HepG2 (cell line): Measurements from ENCODE around the gene ADAMTS2. TPM values are rescaled to one million over a fixed set of nuclear protein-coding genes. Genes with fewer than 3 reads are reported as not detected.

Experiments used
- ATAC-seq: fragments of 200-7000 bp; cut with Tn5 transposase; 3 replicates; pipeline ENCODE4 v1.9.1; 2020; ENCODE audit warnings: mild to moderate bottlenecking, moderate library complexity
- BruUV-seq: library from RNA; stranded (reverse); fragments of 400-500 nt; replicated peaks from 2 replicates; lab custom pipeline; 2021; lab: Mats Ljungman, UMichigan
- CTCF ChIA-PET: fragments of 300-600 bp; formaldehyde crosslinking; extraction: SDS; loops from one replicate; lab custom pipeline; 2021; ENCODE audit warnings: low total read pairs, inconsistent platforms, low intra/inter-chr PET ratio; lab: Yijun Ruan, JAX
- POLR2A ChIA-PET: fragments of 350-600 bp; sonication (Branson Sonifier 250); formaldehyde crosslinking; loops from one replicate; lab custom pipeline; 2020; ENCODE audit warnings: antibody characterized with exemption, inconsistent platforms; lab: Yijun Ruan, JAX
- DNase-seq: peaks from one replicate; pipeline ENCODE4 v3.0.0-alpha.2; 2015; ENCODE audit warnings: low spot score
- FAIRE-seq: peaks from 3 replicates; lab custom pipeline; 2011; peaks lifted over from hg19 to GRCh38; lab: Jason Lieb, UNC
- H2AFZ ChIP-seq: one replicate; pipeline ENCODE4 v1.6.1; 2011; ENCODE audit warnings: low read length, inconsistent platforms
- H3K27ac ChIP-seq: fragments of 300-600 bp; 3 replicates; pipeline ENCODE4 v1.8.0; 2011; ENCODE audit warnings: mixed run types, mild to moderate bottlenecking, mixed read lengths, low read length, inconsistent platforms; ENCODE audit not compliant: insufficient read depth; ENCODE audit errors: extremely low read length
- H3K27me3 ChIP-seq, 2 experiments: fragments of 200-600 bp in 1 of 2; 2 replicates in 1 of 2; 3 replicates in 1 of 2; pipeline versions ENCODE4 v1.6.0 to v1.8.0; 2011; ENCODE audit warnings: low read length in 2 of 2, mild to moderate bottlenecking in 2 of 2, moderate library complexity in 2 of 2, inconsistent platforms in 1 of 2; ENCODE audit not compliant: insufficient read depth in 2 of 2, control insufficient read depth in 1 of 2
- H3K36me3 ChIP-seq, 2 experiments: fragments of 200-600 bp in 1 of 2; replicated peaks in 1 of 2; 2 replicates in 1 of 2; 3 replicates in 1 of 2; pipeline versions ENCODE4 v1.5.1 to v1.8.0; 2011; ENCODE audit warnings: low read length in 2 of 2, inconsistent platforms in 1 of 2; ENCODE audit not compliant: insufficient read depth in 2 of 2, control insufficient read depth in 1 of 2
- H3K4me1 ChIP-seq: 2 replicates; pipeline ENCODE4 v1.5.1; 2012; ENCODE audit warnings: low read length, inconsistent platforms; ENCODE audit not compliant: insufficient read depth
- H3K4me2 ChIP-seq: 2 replicates; pipeline ENCODE4 v1.6.0; 2011; ENCODE audit warnings: low read depth, low read length, inconsistent platforms
- H3K4me3 ChIP-seq, 3 experiments: fragments of 200-600 bp in 1 of 3; sonication (generic), shearing (Covaris generic) in 1 of 3; replicated peaks in 1 of 3; 2 replicates each; pipeline ENCODE4 v1.5.1; 2011 to 2016; ENCODE audit warnings: low read length in 3 of 3, inconsistent platforms in 2 of 3, low read depth in 2 of 3, mild to moderate bottlenecking in 2 of 3, control low read depth in 1 of 3, mixed read lengths in 1 of 3; ENCODE audit not compliant: insufficient read depth in 1 of 3
- H3K79me2 ChIP-seq: one replicate; pipeline ENCODE4 v1.6.1; 2011; ENCODE audit warnings: low read length, inconsistent platforms; ENCODE audit not compliant: insufficient read depth
- H3K9ac ChIP-seq: 2 replicates; pipeline ENCODE4 v1.6.0; 2011; ENCODE audit warnings: mild to moderate bottlenecking, low read depth, low read length, inconsistent platforms; ENCODE audit not compliant: insufficient read depth
- H3K9me3 ChIP-seq: 2 replicates; pipeline ENCODE4 v1.5.1; 2012; ENCODE audit warnings: mild to moderate bottlenecking, low read length
- H4K20me1 ChIP-seq: 2 replicates; pipeline ENCODE4 v1.6.0; 2011; ENCODE audit warnings: inconsistent platforms, mild to moderate bottlenecking, low read length, moderate library complexity; ENCODE audit not compliant: insufficient read depth
- CENPX ChIP-seq: sonication (generic); formaldehyde crosslinking; IDR thresholded peaks from 2 replicates; pipeline ENCODE4 v1.9.0; 2021; ENCODE audit warnings: mild to moderate bottlenecking, missing genetic modification reagents, moderate library complexity
- FOXC1 ChIP-seq: sonication (generic); formaldehyde crosslinking; IDR thresholded peaks from 2 replicates; pipeline ENCODE4 v1.8.0; 2022; ENCODE audit warnings: mild to moderate bottlenecking, missing genetic modification reagents, borderline replicate concordance
- HDAC1 ChIP-seq: sonication (generic); formaldehyde crosslinking; IDR thresholded peaks from 2 replicates; pipeline ENCODE4 v1.5.1; 2020; ENCODE audit warnings: mild to moderate bottlenecking, missing genetic modification reagents
- PHF20 ChIP-seq: sonication (generic); formaldehyde crosslinking; IDR thresholded peaks from 2 replicates; pipeline ENCODE4 v1.5.0; 2020; ENCODE audit warnings: mild to moderate bottlenecking, missing genetic modification reagents
- SOX13 ChIP-seq, 3 experiments: fragments of 450-650 bp in 1 of 3; sonication (generic) in 1 of 3; formaldehyde crosslinking in 1 of 3; IDR thresholded peaks in 2 of 3; conservative IDR thresholded peaks in 1 of 3; 2 replicates each; pipeline versions ENCODE4 v1.5.0 to v1.6.1; 2016 to 2020; ENCODE audit warnings: antibody characterized with exemption in 1 of 3, mild to moderate bottlenecking in 1 of 3, missing compliant biosample characterization in 1 of 3, missing genetic modification reagents in 1 of 3, moderate library complexity in 1 of 3
- U2AF2 ChIP-seq: fragments of 200-400 bp; formaldehyde crosslinking; IDR thresholded peaks from 2 replicates; pipeline ENCODE4 v1.6.1; 2017; ENCODE audit warnings: low read depth, mild to moderate bottlenecking, low read length
- ZZZ3 ChIP-seq: sonication (generic); formaldehyde crosslinking; IDR thresholded peaks from 2 replicates; pipeline ENCODE4 v1.4.0; 2020; ENCODE audit warnings: missing genetic modification reagents, mild to moderate bottlenecking, borderline replicate concordance
- WGBS: methylation state at CpG from one replicate; pipeline ENCODE4 v1.1.6; 2017; ENCODE audit warnings: low lambda C conversion rate; 5-methylcytosine and 5-hydroxymethylcytosine counted together
- in situ Hi-C: cut with HindIII; loops from 2 replicates; pipeline ENCODE4 v1.10.0; 2017; ENCODE audit warnings: low pct_unique_long_range_greater_than_20kb; ENCODE audit not compliant: extremely low pct_ligation_motif_present
- intact Hi-C: fragments of 100-400 bp; cut with micrococcal nuclease; formaldehyde crosslinking; loops from one replicate; pipeline ENCODE4 v1.10.0; 2022; ENCODE audit not compliant: unreplicated experiment
- polyA plus RNA-seq, 8 experiments: library from polyadenylated mRNA; depleted of rRNA in 3 of 8; stranded (reverse) in 7 of 8; unstranded in 1 of 8; fragments of >200 nt; fragmentation: Illumina TruSeq in 4 of 8; extraction: Trizol in 4 of 8; gene quantifications; 2 replicates each; pipeline versions ENCODE4 v1.2.1 to v1.2.3, GENCODE V29; 2011 to 2016; ENCODE audit warnings: low read depth in 4 of 8, missing spikeins in 1 of 8, mixed read lengths in 1 of 8; ENCODE audit not compliant: insufficient read depth in 1 of 8
- total RNA-seq, 5 experiments: library from RNA; depleted of rRNA; stranded (reverse); fragments of >200 nt; fragmentation: Illumina TruSeq; extraction: Trizol; gene quantifications; 2 replicates each; pipeline ENCODE4 v1.2.3, GENCODE V29; 2016; ENCODE audit warnings: low read depth in 1 of 5
- TF ChIP-seq, protein P1 (sequence below): sonication (generic); formaldehyde crosslinking; IDR thresholded peaks from 2 replicates; pipeline ENCODE4; 2020; ENCODE audit warnings: missing genetic modification reagents, mild to moderate bottlenecking, borderline replicate concordance
- TF ChIP-seq, protein P2 (sequence below): sonication (generic); formaldehyde crosslinking; IDR thresholded peaks from 2 replicates; pipeline ENCODE4 v1.4.0; 2020; ENCODE audit warnings: missing genetic modification reagents, borderline replicate concordance
- TF ChIP-seq, protein P3 (sequence below): sonication (generic); formaldehyde crosslinking; IDR thresholded peaks from 2 replicates; pipeline ENCODE4 v1.4.0; 2020; ENCODE audit warnings: missing genetic modification reagents
- TF ChIP-seq, protein P4 (sequence below): sonication (generic); formaldehyde crosslinking; IDR thresholded peaks from 2 replicates; pipeline ENCODE4 v1.5.0; 2020; ENCODE audit warnings: missing genetic modification reagents

Gene ADAMTS2
- total and polyA plus RNA-seq, 2 of the 13 experiments (the other 11 are each of a cell fraction or from before 2014, with no cell fraction given): 0.24 to 3.5 TPM

DNA sequence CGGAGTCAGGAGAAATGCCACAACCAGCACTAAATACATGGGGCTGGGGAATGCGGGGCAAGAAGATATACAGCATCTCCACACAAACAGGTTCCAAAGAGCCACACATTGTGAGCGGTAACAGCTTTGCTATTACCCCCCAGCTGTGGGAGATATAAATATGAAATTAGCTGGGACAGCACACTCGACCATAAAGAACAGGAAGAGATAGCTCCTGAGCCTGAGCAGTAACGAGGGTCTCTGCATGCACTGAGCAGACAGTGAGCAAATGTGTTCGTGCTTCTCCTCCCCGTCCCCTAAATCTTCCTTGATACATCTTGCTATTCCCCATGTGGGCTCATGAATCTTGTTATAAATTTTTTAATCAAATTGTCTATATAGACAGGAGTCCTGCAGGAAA is 53.1 kb downstream of the ADAMTS2 start (continued):
- TF ChIP-seq ZZZ3 (CRISPR knock-in tag): no peak

DNA sequence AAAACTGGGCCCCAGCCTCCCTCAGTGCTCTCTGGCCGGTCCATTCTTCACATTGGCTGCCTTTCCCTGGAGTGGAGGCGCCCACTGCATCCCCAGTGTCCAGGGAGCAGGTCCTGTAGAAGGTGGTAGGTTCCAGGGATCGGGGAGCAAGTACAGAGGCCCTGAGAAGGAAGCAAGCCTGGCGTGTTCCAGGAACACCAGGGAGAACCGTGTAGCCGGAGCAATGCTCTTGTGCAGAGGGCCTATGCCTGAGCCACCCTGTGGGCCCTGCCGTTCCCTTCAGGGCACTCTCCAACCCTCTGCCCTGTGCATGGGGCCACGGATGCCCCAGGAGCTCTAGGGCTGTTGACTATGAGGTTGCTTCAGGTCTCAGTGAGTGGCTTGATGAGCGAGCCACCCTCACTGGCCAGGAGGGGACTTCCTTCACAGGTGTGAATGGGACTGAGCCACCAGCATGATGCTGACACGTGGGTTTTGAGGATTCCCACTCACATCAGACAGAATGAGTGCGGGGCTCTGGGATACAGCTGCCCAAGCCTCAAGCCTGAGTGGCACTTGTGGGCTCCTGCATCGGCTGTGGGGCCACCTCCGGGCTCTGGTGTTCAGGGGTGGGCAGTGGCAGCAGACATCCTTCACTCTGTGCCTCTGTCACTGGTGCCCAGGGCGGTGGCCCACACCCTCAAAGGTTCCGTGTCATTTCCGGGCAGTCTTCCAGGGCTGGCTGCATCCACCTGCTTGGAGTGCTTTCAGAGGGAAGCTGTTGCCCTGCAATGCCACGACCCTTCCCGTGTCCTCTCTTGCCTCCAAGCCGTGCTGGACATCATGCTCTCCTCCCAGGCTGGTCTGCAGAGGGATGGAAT is 54.4 kb downstream of the ADAMTS2 start:
- POLR2A ChIA-PET: no interaction called here
- FAIRE-seq (no peak), DNase-seq (no peak), ATAC-seq (no peak)
- no peak overlapping the region for H3K4me2 ChIP-seq
- no peak overlapping the region for H3K9ac ChIP-seq
- H3K9me3 ChIP-seq: no peaks in the 10 kb centered on the region
- H3K27me3 ChIP-seq: peaks cover 4 to 30% of the 10 kb centered on the region in 2 experiments; a peak in 4 of 5 replicates
- intact Hi-C loops (no loop called here), in situ Hi-C loops (no loop called here)
- no peak overlapping the region for H2AFZ ChIP-seq
- no peak overlapping the region for H3K27ac ChIP-seq
- BruUV-seq: no TSS peak
- H3K36me3 ChIP-seq: no peaks in the 10 kb centered on the region
- CTCF ChIA-PET: no interaction called here
- H4K20me1 ChIP-seq: no peaks in the 10 kb centered on the region
- H3K4me3 ChIP-seq: no peak overlapping the region
- 12% methylated on average over 8 of the region's 19 CpGs for WGBS
- H3K79me2 ChIP-seq: no peaks in the 10 kb centered on the region
- no peaks in the 10 kb centered on the region for H3K4me1 ChIP-seq
- TF ChIP-seq PHF20 (CRISPR knock-in tag) (no peak), CENPX (CRISPR knock-in tag) (no peak), SOX13 (IDR thresholded peaks at IDR 0.05) (no peak), SOX13 (CRISPR knock-in tag; conservative IDR thresholded peaks at IDR 0.05 in 1 of 2, IDR thresholded peaks at IDR 0.05 in 1 of 2) (no peak), U2AF2 (no peak), FOXC1 (CRISPR knock-in tag) (no peak), HDAC1 (CRISPR knock-in tag) (no peak)
- TF ChIP-seq, protein P1, sequence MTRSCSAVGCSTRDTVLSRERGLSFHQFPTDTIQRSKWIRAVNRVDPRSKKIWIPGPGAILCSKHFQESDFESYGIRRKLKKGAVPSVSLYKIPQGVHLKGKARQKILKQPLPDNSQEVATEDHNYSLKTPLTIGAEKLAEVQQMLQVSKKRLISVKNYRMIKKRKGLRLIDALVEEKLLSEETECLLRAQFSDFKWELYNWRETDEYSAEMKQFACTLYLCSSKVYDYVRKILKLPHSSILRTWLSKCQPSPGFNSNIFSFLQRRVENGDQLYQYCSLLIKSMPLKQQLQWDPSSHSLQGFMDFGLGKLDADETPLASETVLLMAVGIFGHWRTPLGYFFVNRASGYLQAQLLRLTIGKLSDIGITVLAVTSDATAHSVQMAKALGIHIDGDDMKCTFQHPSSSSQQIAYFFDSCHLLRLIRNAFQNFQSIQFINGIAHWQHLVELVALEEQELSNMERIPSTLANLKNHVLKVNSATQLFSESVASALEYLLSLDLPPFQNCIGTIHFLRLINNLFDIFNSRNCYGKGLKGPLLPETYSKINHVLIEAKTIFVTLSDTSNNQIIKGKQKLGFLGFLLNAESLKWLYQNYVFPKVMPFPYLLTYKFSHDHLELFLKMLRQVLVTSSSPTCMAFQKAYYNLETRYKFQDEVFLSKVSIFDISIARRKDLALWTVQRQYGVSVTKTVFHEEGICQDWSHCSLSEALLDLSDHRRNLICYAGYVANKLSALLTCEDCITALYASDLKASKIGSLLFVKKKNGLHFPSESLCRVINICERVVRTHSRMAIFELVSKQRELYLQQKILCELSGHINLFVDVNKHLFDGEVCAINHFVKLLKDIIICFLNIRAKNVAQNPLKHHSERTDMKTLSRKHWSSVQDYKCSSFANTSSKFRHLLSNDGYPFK (CRISPR knock-in tag): no peak
- TF ChIP-seq, protein P2, sequence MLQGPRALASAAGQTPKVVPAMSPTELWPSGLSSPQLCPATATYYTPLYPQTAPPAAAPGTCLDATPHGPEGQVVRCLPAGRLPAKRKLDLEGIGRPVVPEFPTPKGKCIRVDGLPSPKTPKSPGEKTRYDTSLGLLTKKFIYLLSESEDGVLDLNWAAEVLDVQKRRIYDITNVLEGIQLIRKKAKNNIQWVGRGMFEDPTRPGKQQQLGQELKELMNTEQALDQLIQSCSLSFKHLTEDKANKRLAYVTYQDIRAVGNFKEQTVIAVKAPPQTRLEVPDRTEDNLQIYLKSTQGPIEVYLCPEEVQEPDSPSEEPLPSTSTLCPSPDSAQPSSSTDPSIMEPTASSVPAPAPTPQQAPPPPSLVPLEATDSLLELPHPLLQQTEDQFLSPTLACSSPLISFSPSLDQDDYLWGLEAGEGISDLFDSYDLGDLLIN (CRISPR knock-in tag): no peak
- TF ChIP-seq, protein P3, sequence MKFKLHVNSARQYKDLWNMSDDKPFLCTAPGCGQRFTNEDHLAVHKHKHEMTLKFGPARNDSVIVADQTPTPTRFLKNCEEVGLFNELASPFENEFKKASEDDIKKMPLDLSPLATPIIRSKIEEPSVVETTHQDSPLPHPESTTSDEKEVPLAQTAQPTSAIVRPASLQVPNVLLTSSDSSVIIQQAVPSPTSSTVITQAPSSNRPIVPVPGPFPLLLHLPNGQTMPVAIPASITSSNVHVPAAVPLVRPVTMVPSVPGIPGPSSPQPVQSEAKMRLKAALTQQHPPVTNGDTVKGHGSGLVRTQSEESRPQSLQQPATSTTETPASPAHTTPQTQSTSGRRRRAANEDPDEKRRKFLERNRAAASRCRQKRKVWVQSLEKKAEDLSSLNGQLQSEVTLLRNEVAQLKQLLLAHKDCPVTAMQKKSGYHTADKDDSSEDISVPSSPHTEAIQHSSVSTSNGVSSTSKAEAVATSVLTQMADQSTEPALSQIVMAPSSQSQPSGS (CRISPR knock-in tag): no peak
- TF ChIP-seq, protein P4, sequence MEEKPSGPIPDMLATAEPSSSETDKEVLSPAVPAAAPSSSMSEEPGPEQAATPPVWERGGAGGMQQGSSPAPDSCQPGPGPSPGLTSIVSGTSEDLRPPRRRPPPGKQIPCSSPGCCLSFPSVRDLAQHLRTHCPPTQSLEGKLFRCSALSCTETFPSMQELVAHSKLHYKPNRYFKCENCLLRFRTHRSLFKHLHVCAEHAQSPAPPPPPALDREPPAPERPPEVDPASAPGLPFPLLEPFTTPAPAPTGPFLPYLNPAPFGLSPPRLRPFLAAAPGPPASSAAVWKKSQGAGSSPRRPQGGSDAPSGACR (CRISPR knock-in tag): no peak
